Measurements from ENCODE around the gene DLG1.

DNA sequence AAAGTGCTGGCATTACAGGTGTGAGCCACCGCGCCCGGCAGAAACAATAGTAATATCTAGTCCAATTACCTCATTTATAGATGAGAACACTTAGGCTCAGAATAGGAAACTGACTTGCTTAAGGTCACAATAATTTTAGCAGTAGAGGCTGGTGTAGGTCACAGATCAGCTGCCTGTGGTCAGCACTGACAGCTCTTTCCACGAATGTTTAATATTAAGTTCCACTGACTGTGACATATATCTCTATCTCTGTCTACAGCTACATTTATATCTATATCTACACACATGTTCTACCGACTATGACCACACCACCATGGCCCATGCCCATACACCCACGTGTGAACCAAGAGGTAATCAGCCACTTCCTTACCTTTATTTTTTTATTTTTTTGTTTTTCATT lies 40.2 kb upstream of the DLG1 start:
- TF ChIP-seq, protein P1, sequence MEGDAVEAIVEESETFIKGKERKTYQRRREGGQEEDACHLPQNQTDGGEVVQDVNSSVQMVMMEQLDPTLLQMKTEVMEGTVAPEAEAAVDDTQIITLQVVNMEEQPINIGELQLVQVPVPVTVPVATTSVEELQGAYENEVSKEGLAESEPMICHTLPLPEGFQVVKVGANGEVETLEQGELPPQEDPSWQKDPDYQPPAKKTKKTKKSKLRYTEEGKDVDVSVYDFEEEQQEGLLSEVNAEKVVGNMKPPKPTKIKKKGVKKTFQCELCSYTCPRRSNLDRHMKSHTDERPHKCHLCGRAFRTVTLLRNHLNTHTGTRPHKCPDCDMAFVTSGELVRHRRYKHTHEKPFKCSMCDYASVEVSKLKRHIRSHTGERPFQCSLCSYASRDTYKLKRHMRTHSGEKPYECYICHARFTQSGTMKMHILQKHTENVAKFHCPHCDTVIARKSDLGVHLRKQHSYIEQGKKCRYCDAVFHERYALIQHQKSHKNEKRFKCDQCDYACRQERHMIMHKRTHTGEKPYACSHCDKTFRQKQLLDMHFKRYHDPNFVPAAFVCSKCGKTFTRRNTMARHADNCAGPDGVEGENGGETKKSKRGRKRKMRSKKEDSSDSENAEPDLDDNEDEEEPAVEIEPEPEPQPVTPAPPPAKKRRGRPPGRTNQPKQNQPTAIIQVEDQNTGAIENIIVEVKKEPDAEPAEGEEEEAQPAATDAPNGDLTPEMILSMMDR (IDR thresholded peaks at IDR 0.05), result no peak
- no peak for TF ChIP-seq POLR2AphosphoS5 (IDR thresholded peaks at IDR 0.05; ENCODE audit: low read depth, low read length)
- no peak for TF ChIP-seq TCF7L2 (IDR thresholded peaks at IDR 0.05; ENCODE audit: low read depth, low read length)
